Testis (tissue), 3 donors: ENCODE data around the gene PIP5KL1. TPM values are rescaled to one million over a fixed set of nuclear protein-coding genes. Genes with fewer than 3 reads are reported as not detected.
"Not testable (repeated sequence)": the region's sequence is repeated elsewhere in the genome, so short reads cannot be mapped to it uniquely, and the experiment has no call there.

Experiments used
- DNase-seq: peaks from one replicate; pipeline ENCODE4 v3.0.0-alpha.2; 2019
- H3K27ac ChIP-seq, 2 donors: fragments of 200-600 bp; sonication (generic); one replicate each; pipeline ENCODE4 v1.5.1; 2019
- H3K27me3 ChIP-seq: fragments of 200-600 bp; sonication (generic); one replicate; pipeline ENCODE4 v1.5.1; 2019
- H3K36me3 ChIP-seq: fragments of 200-600 bp; sonication (generic); one replicate; pipeline ENCODE4 v1.5.1; 2017; ENCODE audit warnings: low read depth; ENCODE audit errors: missing control alignments
- H3K4me1 ChIP-seq: fragments of 200-600 bp; sonication (generic); one replicate; pipeline ENCODE4 v1.5.1; 2019
- H3K4me3 ChIP-seq, 2 donors: fragments of 200-600 bp; sonication (generic); one replicate each; pipeline ENCODE4 v1.5.1; 2017 to 2019
- H3K9me3 ChIP-seq: fragments of 200-600 bp; sonication (generic); one replicate; pipeline ENCODE4 v1.5.1; 2017
- POLR2A ChIP-seq: fragments of 450-650 bp; IDR thresholded peaks from one replicate; pipeline ENCODE4 v1.6.1; 2017; ENCODE audit warnings: antibody characterized with exemption, mild to moderate bottlenecking, moderate library complexity
- WGBS, 2 donors: methylation state at CpG; one replicate each; pipeline ENCODE4 v1.1.5; 2018; 5-methylcytosine and 5-hydroxymethylcytosine counted together
- intact Hi-C: fragments of 100-400 bp; cut with DNase I; formaldehyde crosslinking; loops from one replicate; pipeline ENCODE4 v1.15.1; 2023; ENCODE audit warnings: low total_unique reads
- polyA plus RNA-seq: library from polyadenylated mRNA; stranded (reverse); fragments of 350-450 nt; fragmentation: Illumina TruSeq; extraction: RNeasy Lipid Tissue Mini Kit (QIAGEN cat#74804); gene quantifications from one replicate; pipeline ENCODE4 v1.2.3, GENCODE V29; 2014; ENCODE audit warnings: low read depth, low replicate concordance; ENCODE audit not compliant: insufficient read depth
- total RNA-seq, 2 donors: library from RNA; depleted of rRNA; stranded (reverse); fragments of >200 nt; gene quantifications; one replicate each; pipeline ENCODE4 v1.2.3, GENCODE V29; 2016
- TF ChIP-seq, protein P1 (sequence below), 3 experiments: fragments of 450-650 bp in 2 of 3; fragments of 200-600 bp in 1 of 3; sonication (generic) in 1 of 3; IDR thresholded peaks; one replicate each; pipeline ENCODE4 v1.5.1; 2016 to 2019; ENCODE audit warnings: antibody characterized with exemption in 3 of 3, mild to moderate bottlenecking in 2 of 3, moderate library complexity in 1 of 3

Gene PIP5KL1
- total and polyA plus RNA-seq, 3 donors from 2014 or later, result 3.9 to 10.2 (median 8.4) TPM

DNA sequence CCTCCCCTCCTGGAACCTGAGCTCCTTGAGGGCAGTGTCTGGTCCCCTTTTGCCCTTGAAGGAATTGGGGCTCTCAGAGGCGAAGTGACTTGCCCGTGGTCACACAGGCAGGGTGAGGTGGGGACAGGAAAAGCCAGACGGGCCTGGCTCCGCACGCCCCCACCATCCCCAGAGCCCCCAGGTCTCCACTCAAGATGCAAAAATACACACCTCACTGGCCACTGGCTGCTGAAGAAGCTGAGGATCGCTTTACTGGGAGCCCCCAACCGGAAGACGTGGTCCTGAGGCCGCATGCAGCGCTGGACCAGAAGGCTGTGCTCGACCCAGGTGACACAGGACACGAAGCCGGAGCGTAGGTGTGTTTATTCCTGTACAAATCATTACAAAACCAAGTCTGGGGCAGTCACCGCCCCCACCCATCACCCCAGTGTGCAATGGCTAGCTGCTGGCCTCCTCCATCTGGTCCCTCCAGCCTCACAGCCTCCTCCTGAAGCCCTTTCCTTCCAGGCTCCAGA lies 45.5 kb downstream of the PIP5KL1 start:
- WGBS, 2 donors, result 63 to 73% methylated on average over 10 to 15 of the region's 15 CpGs

DNA sequence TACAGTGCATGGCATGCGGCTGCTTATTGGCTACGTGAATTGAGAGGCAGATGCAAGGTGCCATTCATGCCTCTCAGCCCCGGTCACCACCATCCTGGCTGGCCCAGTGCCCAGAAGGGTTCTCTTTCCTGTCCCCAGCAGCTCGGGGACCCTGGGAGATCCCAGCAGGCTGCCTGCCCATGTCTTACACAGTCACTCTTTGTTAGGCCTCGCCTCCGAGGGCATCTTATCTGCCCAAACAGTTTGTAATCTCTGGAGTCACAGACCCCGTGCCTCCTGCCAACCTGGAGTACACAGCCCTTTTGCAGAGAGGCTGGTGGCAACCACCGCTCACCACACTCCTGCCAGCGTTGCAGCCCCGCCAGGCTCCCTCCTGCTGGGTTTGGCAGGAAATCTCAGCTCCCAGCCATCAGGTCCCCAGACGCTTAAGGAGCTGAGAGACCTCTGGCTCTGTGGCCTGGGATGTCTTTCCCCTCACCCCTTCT lies 46.1 kb downstream of the PIP5KL1 start:
- no peak overlapping the region for H3K4me3 ChIP-seq
- H3K27me3 ChIP-seq, result no peaks in the 10 kb centered on the region
- TF ChIP-seq POLR2A, result no peak
- peaks cover 26% of the 10 kb centered on the region for H3K4me1 ChIP-seq
- no peaks in the 10 kb centered on the region for H3K36me3 ChIP-seq
- no peak overlapping the region for H3K27ac ChIP-seq
- peak; percentile 90 for DNase-seq
- 36 to 57% methylated on average over 11 of the region's 11 CpGs for WGBS, 2 donors
- intact Hi-C loops, result no loop called here
- no peaks in the 10 kb centered on the region for H3K9me3 ChIP-seq

More for the DNA sequence above, 45.5 kb downstream of the PIP5KL1 start:
- H3K27ac ChIP-seq, result peak overlapping the region; percentile 5 to 46
- no peaks in the 10 kb centered on the region for H3K36me3 ChIP-seq
- H3K4me1 ChIP-seq, result peaks cover 26% of the 10 kb centered on the region
- no peak for DNase-seq
- intact Hi-C loops, result no loop called here
- no peaks in the 10 kb centered on the region for H3K9me3 ChIP-seq
- TF ChIP-seq, protein P1, sequence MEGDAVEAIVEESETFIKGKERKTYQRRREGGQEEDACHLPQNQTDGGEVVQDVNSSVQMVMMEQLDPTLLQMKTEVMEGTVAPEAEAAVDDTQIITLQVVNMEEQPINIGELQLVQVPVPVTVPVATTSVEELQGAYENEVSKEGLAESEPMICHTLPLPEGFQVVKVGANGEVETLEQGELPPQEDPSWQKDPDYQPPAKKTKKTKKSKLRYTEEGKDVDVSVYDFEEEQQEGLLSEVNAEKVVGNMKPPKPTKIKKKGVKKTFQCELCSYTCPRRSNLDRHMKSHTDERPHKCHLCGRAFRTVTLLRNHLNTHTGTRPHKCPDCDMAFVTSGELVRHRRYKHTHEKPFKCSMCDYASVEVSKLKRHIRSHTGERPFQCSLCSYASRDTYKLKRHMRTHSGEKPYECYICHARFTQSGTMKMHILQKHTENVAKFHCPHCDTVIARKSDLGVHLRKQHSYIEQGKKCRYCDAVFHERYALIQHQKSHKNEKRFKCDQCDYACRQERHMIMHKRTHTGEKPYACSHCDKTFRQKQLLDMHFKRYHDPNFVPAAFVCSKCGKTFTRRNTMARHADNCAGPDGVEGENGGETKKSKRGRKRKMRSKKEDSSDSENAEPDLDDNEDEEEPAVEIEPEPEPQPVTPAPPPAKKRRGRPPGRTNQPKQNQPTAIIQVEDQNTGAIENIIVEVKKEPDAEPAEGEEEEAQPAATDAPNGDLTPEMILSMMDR (IDR thresholded peaks at IDR 0.05), result no peak
- TF ChIP-seq POLR2A, result no peak
- H3K4me3 ChIP-seq, result no peak overlapping the region
- no peaks in the 10 kb centered on the region for H3K27me3 ChIP-seq

DNA sequence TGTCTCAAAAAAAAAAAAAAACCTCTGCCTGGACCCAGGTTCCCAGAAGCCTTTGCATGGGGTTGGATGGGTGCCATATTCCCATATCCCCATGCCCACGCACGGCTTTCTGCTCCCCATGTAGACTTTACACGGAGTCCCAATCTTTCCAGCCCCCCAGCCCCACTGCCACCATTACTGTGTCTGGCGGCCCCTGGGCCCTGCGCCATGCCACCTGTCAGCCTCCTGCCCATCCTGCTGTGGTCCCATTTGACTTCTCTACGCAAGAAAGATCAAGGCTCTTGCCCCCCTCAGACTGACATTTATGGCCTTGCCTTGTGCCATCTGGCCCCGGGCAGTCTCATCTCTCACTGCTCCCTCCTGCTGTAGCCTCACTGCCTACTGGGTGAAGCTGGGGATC lies 46.6 kb downstream of the PIP5KL1 start:
- Histone ChIP-seq H3K27ac (no peak overlapping the region), H3K27me3 (no peaks in the 10 kb centered on the region), H3K4me1 (peaks cover 26% of the 10 kb centered on the region), H3K36me3 (no peaks in the 10 kb centered on the region), H3K9me3 (no peaks in the 10 kb centered on the region), H3K4me3 (no peak overlapping the region)
- no peak for DNase-seq
- TF ChIP-seq POLR2A, result no peak
- TF ChIP-seq, protein P1 (IDR thresholded peaks at IDR 0.05), result no peak
- intact Hi-C loops, result no loop called here
- 67 to 82% methylated on average over 7 of the region's 7 CpGs for WGBS, 2 donors

DNA sequence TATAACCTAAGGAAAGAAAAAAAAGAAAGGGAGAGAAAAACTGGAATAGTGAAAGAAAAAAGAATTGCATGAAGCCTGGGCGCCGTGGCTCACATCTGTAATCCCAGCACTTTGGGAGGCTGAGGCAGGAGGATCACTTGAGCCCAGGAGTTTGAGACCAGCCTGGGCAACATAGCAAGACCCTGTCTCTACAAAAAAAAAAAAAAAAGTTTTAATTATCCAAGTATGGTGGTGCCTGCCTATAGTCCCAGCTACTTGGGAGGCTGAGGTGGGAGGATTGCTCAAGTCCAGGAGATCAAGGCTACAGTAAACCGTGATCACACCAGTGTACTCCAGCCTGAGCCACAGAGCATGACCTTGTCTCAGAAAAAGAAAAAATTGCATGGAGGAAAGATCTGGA lies 48.9 kb downstream of the PIP5KL1 start:
- peaks cover 39% of the 10 kb centered on the region for H3K4me1 ChIP-seq
- H3K27ac ChIP-seq, intact Hi-C loops, H3K9me3 ChIP-seq, DNase-seq, H3K36me3 ChIP-seq, H3K4me3 ChIP-seq, H3K27me3 ChIP-seq: not testable (repeated sequence)
- 80 to 87% methylated on average over 3 of the region's 3 CpGs for WGBS, 2 donors

DNA sequence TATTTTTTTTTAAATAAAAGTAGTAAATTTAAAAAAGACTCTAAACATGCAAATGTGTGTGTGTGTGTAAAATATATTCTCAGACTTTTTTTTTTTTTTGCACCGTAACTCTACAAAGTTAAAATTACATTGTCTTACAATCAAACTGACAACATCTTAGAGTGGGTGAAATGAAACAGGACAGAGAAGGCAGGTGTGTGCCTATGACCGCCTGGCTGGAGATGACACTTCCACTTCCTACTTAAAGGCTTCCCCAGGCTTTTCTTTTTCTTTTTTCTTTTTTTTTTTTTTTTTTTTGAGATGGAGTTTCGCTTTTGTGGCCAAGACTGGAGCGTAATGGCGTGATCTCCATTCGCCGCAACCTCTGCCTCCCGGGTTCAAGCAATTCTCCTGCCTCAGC lies 50.4 kb downstream of the PIP5KL1 start:
- intact Hi-C loops, result no loop called here
- no peak for DNase-seq
- H3K4me1 ChIP-seq, result peaks cover 40% of the 10 kb centered on the region
- no peaks in the 10 kb centered on the region for H3K9me3 ChIP-seq
- H3K27ac ChIP-seq, result no peak overlapping the region
- no peak overlapping the region for H3K4me3 ChIP-seq
- no peaks in the 10 kb centered on the region for H3K27me3 ChIP-seq
- TF ChIP-seq, protein P1 (IDR thresholded peaks at IDR 0.05), result no peak
- no peak for TF ChIP-seq POLR2A
- no peaks in the 10 kb centered on the region for H3K36me3 ChIP-seq
- WGBS, 2 donors, result 69 to 73% methylated on average over 8 of the region's 8 CpGs
